ENCODE data around the gene TNFRSF4. TPM values are rescaled to one million over a fixed set of nuclear protein-coding genes. Genes with fewer than 3 reads are reported as not detected.

The TNFRSF4 gene
- total RNA-seq, 1 experiment from 2014 or later, result 0.37 TPM

DNA sequence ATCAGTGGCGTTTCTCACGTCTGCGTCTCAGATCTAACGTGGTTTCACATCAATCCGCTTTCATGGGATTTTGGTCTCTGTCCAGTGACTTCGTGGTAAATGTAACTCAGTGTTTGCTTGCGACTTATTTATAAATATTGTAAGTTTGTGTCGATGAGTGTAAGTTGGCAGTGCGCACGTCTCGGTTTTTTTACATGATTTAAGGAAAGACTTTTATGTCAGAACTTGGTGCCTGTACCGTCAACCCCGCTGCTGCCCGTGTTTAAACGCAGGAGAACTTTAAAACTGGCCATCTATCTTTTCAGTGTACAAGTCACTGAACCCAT lies 19.6 kb upstream of the TNFRSF4 start:
- H3K36me3 ChIP-seq (ENCODE audit: control insufficient read depth in 1 of 2, insufficient read depth in 2 of 2, low read length in 2 of 2), result peaks cover 0 to 8% of the 10 kb centered on the region in 2 experiments; a peak in 1 of 4 replicates
- H3K9me3 ChIP-seq (ENCODE audit: control insufficient read depth in 1 of 2, insufficient read depth in 1 of 2, low read depth in 1 of 2, low read length in 2 of 2), result no peaks in the 10 kb centered on the region
- no peaks in the 10 kb centered on the region for H4K20me1 ChIP-seq (ENCODE audit: insufficient read depth)
- peaks cover 11 to 37% of the 10 kb centered on the region in 2 experiments; a peak in 3 of 4 replicates for H3K4me1 ChIP-seq (ENCODE audit: control insufficient read depth in 1 of 2, insufficient read depth in 2 of 2, low read length in 2 of 2)
- RAD21 ChIA-PET (ENCODE audit: low non-redundant PET in 1 of 2, low total read pairs in 2 of 2, uncharacterized antibody in 2 of 2, unreplicated experiment in 2 of 2), result no interaction called here
- intact Hi-C loops (cut with micrococcal nuclease), result no loop called here
- H2AFZ ChIP-seq (ENCODE audit: low read depth, low read length, poor library complexity, severe bottlenecking), result no peak overlapping the region
- H3K79me2 ChIP-seq (ENCODE audit: insufficient read depth, low read length), result peaks cover 51% of the 10 kb centered on the region
- TF ChIP-seq POLR2AphosphoS5 (IDR thresholded peaks at IDR 0.05; ENCODE audit: low read depth, low read length), result no peak
- no peak for TF ChIP-seq TCF7L2 (IDR thresholded peaks at IDR 0.05; ENCODE audit: borderline replicate concordance, extremely low read depth, insufficient read depth, insufficient read length)
- TF ChIP-seq, protein P1, sequence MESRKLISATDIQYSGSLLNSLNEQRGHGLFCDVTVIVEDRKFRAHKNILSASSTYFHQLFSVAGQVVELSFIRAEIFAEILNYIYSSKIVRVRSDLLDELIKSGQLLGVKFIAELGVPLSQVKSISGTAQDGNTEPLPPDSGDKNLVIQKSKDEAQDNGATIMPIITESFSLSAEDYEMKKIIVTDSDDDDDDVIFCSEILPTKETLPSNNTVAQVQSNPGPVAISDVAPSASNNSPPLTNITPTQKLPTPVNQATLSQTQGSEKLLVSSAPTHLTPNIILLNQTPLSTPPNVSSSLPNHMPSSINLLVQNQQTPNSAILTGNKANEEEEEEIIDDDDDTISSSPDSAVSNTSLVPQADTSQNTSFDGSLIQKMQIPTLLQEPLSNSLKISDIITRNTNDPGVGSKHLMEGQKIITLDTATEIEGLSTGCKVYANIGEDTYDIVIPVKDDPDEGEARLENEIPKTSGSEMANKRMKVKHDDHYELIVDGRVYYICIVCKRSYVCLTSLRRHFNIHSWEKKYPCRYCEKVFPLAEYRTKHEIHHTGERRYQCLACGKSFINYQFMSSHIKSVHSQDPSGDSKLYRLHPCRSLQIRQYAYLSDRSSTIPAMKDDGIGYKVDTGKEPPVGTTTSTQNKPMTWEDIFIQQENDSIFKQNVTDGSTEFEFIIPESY (IDR thresholded peaks at IDR 0.05; ENCODE audit: extremely low read depth, insufficient replicate concordance, low read length), result no peak
- TF ChIP-seq SIN3A (IDR thresholded peaks at IDR 0.05; ENCODE audit: low read depth), result no peak
- TF ChIP-seq, protein P2, sequence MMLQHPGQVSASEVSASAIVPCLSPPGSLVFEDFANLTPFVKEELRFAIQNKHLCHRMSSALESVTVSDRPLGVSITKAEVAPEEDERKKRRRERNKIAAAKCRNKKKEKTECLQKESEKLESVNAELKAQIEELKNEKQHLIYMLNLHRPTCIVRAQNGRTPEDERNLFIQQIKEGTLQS (IDR thresholded peaks at IDR 0.05), result no peak
- TF ChIP-seq POLR2A (IDR thresholded peaks at IDR 0.05; ENCODE audit: borderline replicate concordance, extremely low read depth, insufficient read depth, insufficient read length), result no peak
- TF ChIP-seq RAD21 (IDR thresholded peaks at IDR 0.05; ENCODE audit: low read depth), result no peak
- TF ChIP-seq ELF1 (IDR thresholded peaks at IDR 0.05; ENCODE audit: borderline replicate concordance, low read depth), result no peak
- H3K9ac ChIP-seq (ENCODE audit: low read length), result no peak overlapping the region
- no peak for DNase-seq (ENCODE audit: low read depth, low spot score)
- POLR2A ChIA-PET, result no interaction called here
- no TSS peak for BruUV-seq (replicated peaks)
- H3K27me3 ChIP-seq (ENCODE audit: insufficient read depth, low read length), result no peaks in the 10 kb centered on the region
- CTCF ChIA-PET, result no interaction called here
- no peak overlapping the region for H3K4me2 ChIP-seq (ENCODE audit: low read length)
- H3K4me3 ChIP-seq (replicated peaks in 1 of 2; ENCODE audit: low read depth in 1 of 2, low read length in 2 of 2), result no peak overlapping the region
- H3K9me2 ChIP-seq (ENCODE audit: insufficient read depth), result no peaks in the 10 kb centered on the region
- ATAC-seq, result no peak
- no peak overlapping the region; the same call in 1 of the 2 replicates for H3K27ac ChIP-seq (ENCODE audit: low read depth, low read length)

All from HCT116 (cell line).